Activated CD4-positive, alpha-beta T cell treated with anti-CD3 and anti-CD28 coated beads, Interleukin-2, amount 10 ng/mL, durations not matched to agents 24 days and 14 days (primary cell): ENCODE data around the gene CFAP69. TPM values are rescaled to one million over a fixed set of nuclear protein-coding genes. Genes with fewer than 3 reads are reported as not detected.
A peak's percentile ranks its signal among the peaks of the same experiment; 100 is the strongest.

Experiments used
- DNase-seq: peaks from one replicate; pipeline ENCODE4 v3.0.0; 2022
- H3K27ac Mint-ChIP-seq: one replicate; pipeline ENCODE4 v1.8.0; 2022; ENCODE audit warnings: mild to moderate bottlenecking, mixed read lengths
- H3K27me3 Mint-ChIP-seq: one replicate; pipeline ENCODE4 v1.8.0; 2022; ENCODE audit warnings: mixed read lengths
- H3K36me3 Mint-ChIP-seq: one replicate; pipeline ENCODE4 v1.8.0; 2022; ENCODE audit warnings: low read depth, mild to moderate bottlenecking, mixed read lengths
- H3K4me1 Mint-ChIP-seq: one replicate; pipeline ENCODE4 v1.8.0; 2021; ENCODE audit warnings: mixed read lengths
- H3K4me3 Mint-ChIP-seq: one replicate; pipeline ENCODE4 v1.8.0; 2022; ENCODE audit warnings: mild to moderate bottlenecking, moderate library complexity, mixed read lengths
- H3K9me3 Mint-ChIP-seq: one replicate; pipeline ENCODE4 v1.8.0; 2021; ENCODE audit warnings: mixed read lengths
- intact Hi-C: fragments of 100-400 bp; cut with micrococcal nuclease; formaldehyde crosslinking; loops from one replicate; pipeline ENCODE4 v1.15.1; 2023
- total RNA-seq: library from RNA; stranded (reverse); gene quantifications from 2 replicates; pipeline ENCODE4 v1.2.3, GENCODE V29; 2022

The CFAP69 gene
- not detected in 2 replicates for total RNA-seq

GRCh38 chr7:90244909-90245851, at the start of gene CFAP69:
TSS of gene CFAP69 (plus strand) at chr7:90245174. CDS start at chr7:90245425, 251 bp downstream.
- Mint-ChIP-seq H3K4me1 (peaks cover 10% of the 10 kb centered on the region), H3K4me3 (peak within 1 kb of the TSS; percentile 85), H3K9me3 (no peaks in the 10 kb centered on the region), H3K36me3 (no peaks in the 10 kb centered on the region), H3K27ac (peak within 1 kb of the TSS; percentile 20), H3K27me3 (peaks cover 47% of the 10 kb centered on the region)
- DNase-seq, result peak; percentile 96
- intact Hi-C loops, result loop anchor here (1.0 to 10.0 kb wide), 5 partner anchors 66 to 350 kb away; partner anchors contain the start of genes CDK14, CLDN12, GTPBP10 and STEAP1

- intact Hi-C loops, result no loop called here
- no peak for DNase-seq
- Mint-ChIP-seq H3K27me3 (peaks cover 2% of the 10 kb centered on the region), H3K27ac (no peak overlapping the region), H3K4me1 (no peaks in the 10 kb centered on the region), H3K9me3 (no peaks in the 10 kb centered on the region), H3K36me3 (no peaks in the 10 kb centered on the region), H3K4me3 (no peak overlapping the region)
Observed at GRCh38 chr7:90201500-90202195, 43.3 kb upstream of the CFAP69 start.

GRCh38 chr7:90207956-90208355, 37.0 kb upstream of the CFAP69 start:
- Mint-ChIP-seq H3K4me3 (no peak overlapping the region), H3K36me3 (no peaks in the 10 kb centered on the region), H3K27me3 (peaks cover 25% of the 10 kb centered on the region), H3K9me3 (no peaks in the 10 kb centered on the region), H3K4me1 (peaks cover 4% of the 10 kb centered on the region), H3K27ac (no peak overlapping the region)
- intact Hi-C loops, result no loop called here
- no peak for DNase-seq

GRCh38 chr7:90209776-90210175, 35.2 kb upstream of the CFAP69 start:
- intact Hi-C loops, result loop anchor here (5.0 kb wide), 1 partner anchor 37 kb away; no protein-coding TSS in a partner anchor
- no peaks in the 10 kb centered on the region for H3K36me3 Mint-ChIP-seq

GRCh38 chr7:90210475-90210874, 34.5 kb upstream of the CFAP69 start:
- Mint-ChIP-seq H3K4me3 (no peak overlapping the region), H3K36me3 (no peaks in the 10 kb centered on the region), H3K4me1 (peaks cover 4% of the 10 kb centered on the region), H3K27ac (no peak overlapping the region), H3K9me3 (no peaks in the 10 kb centered on the region), H3K27me3 (peaks cover 25% of the 10 kb centered on the region)
- intact Hi-C loops, result loop anchor here (5.0 kb wide), 1 partner anchor 38 kb away; no protein-coding TSS in a partner anchor
- no peak for DNase-seq

More at GRCh38 chr7:90209776-90210175, 35.2 kb upstream of the CFAP69 start:
- Mint-ChIP-seq H3K4me3 (no peak overlapping the region), H3K4me1 (peaks cover 4% of the 10 kb centered on the region), H3K27ac (no peak overlapping the region), H3K27me3 (peaks cover 25% of the 10 kb centered on the region), H3K9me3 (no peaks in the 10 kb centered on the region)
- DNase-seq, result no peak

- no peak for DNase-seq
- Mint-ChIP-seq H3K27me3 (peaks cover 25% of the 10 kb centered on the region), H3K4me1 (peaks cover 4% of the 10 kb centered on the region), H3K9me3 (no peaks in the 10 kb centered on the region), H3K4me3 (peak overlapping the region; percentile 50), H3K27ac (no peak overlapping the region), H3K36me3 (no peaks in the 10 kb centered on the region)
- intact Hi-C loops, result loop anchor here (5.0 kb wide), 1 partner anchor 39 kb away; no protein-coding TSS in a partner anchor
Observed at GRCh38 chr7:90210981-90211380, 34.0 kb upstream of the CFAP69 start.

- Mint-ChIP-seq H3K27me3 (peaks cover 25% of the 10 kb centered on the region), H3K36me3 (no peaks in the 10 kb centered on the region), H3K4me3 (peak within 1 kb of the TSS; percentile 50), H3K27ac (no peak within 1 kb of the TSS), H3K9me3 (no peaks in the 10 kb centered on the region), H3K4me1 (peaks cover 4% of the 10 kb centered on the region)
- peak; percentile 73 for DNase-seq
- intact Hi-C loops, result loop anchor here (5.0 kb wide), 1 partner anchor 39 kb away; no protein-coding TSS in a partner anchor
Observed at GRCh38 chr7:90211391-90212148, 33.4 kb upstream of the CFAP69 start, which contains the start of gene STEAP2. TSS of gene STEAP2 (plus strand) at chr7:90211740. CDS start at chr7:90225083, 13,343 bp downstream.

- Mint-ChIP-seq H3K9me3 (no peaks in the 10 kb centered on the region), H3K27ac (no peak overlapping the region), H3K27me3 (peaks cover 26% of the 10 kb centered on the region), H3K4me3 (no peak overlapping the region), H3K36me3 (no peaks in the 10 kb centered on the region), H3K4me1 (peaks cover 4% of the 10 kb centered on the region)
- DNase-seq, result no peak
- intact Hi-C loops, result loop anchor here (5.0 kb wide), 1 partner anchor 40 kb away; no protein-coding TSS in a partner anchor
Observed at GRCh38 chr7:90212149-90212495, 32.9 kb upstream of the CFAP69 start.

- no peak for DNase-seq
- Mint-ChIP-seq H3K27me3 (peaks cover 29% of the 10 kb centered on the region), H3K4me3 (no peak overlapping the region), H3K9me3 (no peaks in the 10 kb centered on the region), H3K4me1 (peaks cover 4% of the 10 kb centered on the region), H3K36me3 (no peaks in the 10 kb centered on the region), H3K27ac (no peak overlapping the region)
- intact Hi-C loops, result loop anchor here (5.0 kb wide), 1 partner anchor 41 kb away; no protein-coding TSS in a partner anchor
Observed at GRCh38 chr7:90213521-90213920, 31.5 kb upstream of the CFAP69 start.

- intact Hi-C loops, result no loop called here
- Mint-ChIP-seq H3K4me3 (no peak overlapping the region), H3K27me3 (peaks cover 20% of the 10 kb centered on the region), H3K36me3 (no peaks in the 10 kb centered on the region), H3K27ac (no peak overlapping the region), H3K4me1 (peaks cover under 1% of the 10 kb centered on the region), H3K9me3 (no peaks in the 10 kb centered on the region)
- DNase-seq, result no peak
Observed at GRCh38 chr7:90216080-90216674, 28.8 kb upstream of the CFAP69 start.

- no peaks in the 10 kb centered on the region for H3K9me3 Mint-ChIP-seq
- no peak overlapping the region for H3K27ac Mint-ChIP-seq
- H3K27me3 Mint-ChIP-seq, result peaks cover 20% of the 10 kb centered on the region
- intact Hi-C loops, result no loop called here
- DNase-seq, result no peak
- H3K4me1 Mint-ChIP-seq, result no peaks in the 10 kb centered on the region
- H3K4me3 Mint-ChIP-seq, result no peak overlapping the region
- no peaks in the 10 kb centered on the region for H3K36me3 Mint-ChIP-seq
Observed at GRCh38 chr7:90216771-90217170, 28.2 kb upstream of the CFAP69 start.

- Mint-ChIP-seq H3K27me3 (peaks cover 22% of the 10 kb centered on the region), H3K9me3 (no peaks in the 10 kb centered on the region), H3K27ac (no peak overlapping the region), H3K36me3 (no peaks in the 10 kb centered on the region), H3K4me3 (no peak overlapping the region), H3K4me1 (no peaks in the 10 kb centered on the region)
- intact Hi-C loops, result no loop called here
- DNase-seq, result no peak
Observed at GRCh38 chr7:90222390-90222789, 22.6 kb upstream of the CFAP69 start.
